Activated gamma-delta T cell (primary cell): Measurements from ENCODE around the gene MEX3C.

ENCODE experiments used
- DNase-seq: peaks from one replicate; lab custom pipeline; 2025; lab: John Stamatoyannopoulos, UW

MEX3C gene

DNA sequence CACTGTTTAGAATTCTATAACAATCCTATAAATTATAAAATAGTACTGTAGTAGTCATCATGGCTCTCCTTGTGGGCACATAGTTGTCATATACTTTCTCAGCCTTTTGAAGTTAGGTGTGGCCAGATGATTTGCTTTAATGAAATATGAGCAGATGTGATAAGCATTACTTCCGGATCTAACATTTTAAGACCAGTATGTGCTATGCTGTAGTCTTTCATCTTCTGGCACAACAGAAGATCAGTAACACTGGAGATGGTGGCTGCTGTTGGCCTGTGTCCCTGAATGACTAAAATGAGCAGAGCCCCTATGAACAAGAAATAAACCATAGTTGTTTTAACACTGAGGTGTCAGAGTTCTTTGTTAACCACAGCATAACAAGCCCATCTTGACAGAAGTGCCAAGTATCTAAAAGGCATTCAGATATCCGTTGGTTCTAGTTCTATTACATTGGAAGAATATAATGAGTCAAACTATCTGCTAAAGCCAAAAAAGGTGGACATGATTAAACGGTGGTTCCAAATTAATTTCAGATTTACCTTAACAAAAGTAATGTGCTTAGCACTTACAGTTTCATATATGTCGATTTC is 6.3 kb downstream of the MEX3C start:
- no peak for DNase-seq

DNA sequence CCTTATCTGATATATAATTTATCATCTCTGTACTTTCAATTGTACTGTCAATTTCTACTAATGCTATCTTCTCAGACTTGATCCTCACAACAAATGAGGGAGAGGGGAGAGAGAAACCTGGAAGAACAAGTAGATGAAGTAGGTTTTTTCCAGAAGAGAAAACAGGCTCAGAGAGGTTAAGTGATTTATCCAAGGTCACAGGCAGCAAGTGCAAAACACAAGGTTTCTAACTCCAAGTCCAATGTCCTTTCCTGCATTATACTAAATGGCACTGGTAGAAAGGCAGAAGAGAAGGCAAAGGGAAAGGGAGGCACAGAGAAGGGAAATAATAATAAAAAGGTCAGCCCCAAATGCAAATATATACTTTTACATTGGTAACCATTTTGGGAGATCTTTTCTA is 7.5 kb downstream of the MEX3C start:
- DNase-seq = no peak

DNA sequence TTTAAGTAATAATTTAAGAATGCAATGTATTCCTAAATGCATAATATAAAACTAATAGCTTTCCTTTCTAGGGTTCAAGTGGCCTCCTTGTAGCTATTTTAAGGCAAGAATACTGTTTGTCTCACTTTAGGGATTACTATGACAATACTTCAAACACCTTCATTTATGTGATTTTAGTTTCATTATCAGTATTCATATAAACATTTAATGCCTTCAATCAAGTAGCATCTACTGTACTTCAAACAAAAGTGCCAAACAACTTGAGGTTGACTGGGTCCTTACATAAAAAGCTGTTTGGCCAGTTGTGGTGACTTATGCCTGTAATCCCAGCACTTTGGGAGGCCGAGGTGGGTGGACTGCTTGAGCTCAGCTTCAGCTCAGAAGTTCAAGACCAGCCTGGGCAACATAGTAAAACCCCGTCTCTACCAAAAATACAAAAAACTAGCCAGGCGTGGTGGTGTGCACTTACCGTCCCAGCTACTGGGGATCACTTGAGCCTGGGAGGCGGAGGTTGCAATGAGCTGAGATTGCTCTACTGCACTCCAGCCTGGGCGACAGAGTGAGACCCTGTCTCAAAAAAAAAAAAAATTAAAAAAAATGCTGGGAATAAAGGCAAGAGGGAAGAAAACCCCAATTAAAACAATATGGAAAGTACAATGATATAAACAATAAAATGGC is 9.3 kb downstream of the MEX3C start:
- DNase-seq = no peak

DNA sequence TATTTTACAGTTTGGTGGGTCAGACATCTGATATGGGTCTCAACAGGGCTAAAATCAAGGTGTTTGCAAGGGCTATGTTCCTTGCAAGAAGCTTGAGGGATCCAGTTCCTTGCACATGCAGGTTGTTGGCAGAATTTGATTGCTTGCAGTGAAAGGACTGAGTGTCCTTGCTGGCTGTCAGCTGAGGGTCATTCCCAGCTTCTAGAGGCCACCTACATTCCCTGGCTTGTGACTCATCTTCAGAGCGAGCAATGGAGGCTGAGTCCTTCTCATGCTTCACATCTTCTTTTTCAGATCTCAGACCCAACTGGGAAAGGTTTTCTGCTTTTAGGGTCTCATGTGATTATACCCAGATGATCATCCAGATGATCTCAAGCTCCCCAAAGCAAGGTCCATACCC is 12.4 kb downstream of the MEX3C start:
- DNase-seq = no peak

DNA sequence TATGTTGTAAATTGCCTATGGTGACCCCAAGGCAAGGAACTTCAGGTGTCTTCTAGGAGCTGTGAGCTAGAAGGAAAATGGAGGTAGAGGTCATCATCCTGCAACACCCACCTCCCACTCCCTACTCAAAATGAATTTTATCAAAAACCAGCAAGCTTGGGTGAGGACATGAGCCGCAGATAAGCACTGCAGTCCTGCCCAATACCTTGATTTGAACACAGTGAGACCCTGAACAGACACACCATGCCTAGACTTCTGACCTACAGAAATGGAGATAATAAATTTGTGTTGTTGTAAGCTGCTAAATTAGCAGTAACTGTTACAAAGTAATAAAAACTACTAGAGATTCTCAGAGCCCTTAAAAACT is 13.4 kb downstream of the MEX3C start:
- DNase-seq = no peak

DNA sequence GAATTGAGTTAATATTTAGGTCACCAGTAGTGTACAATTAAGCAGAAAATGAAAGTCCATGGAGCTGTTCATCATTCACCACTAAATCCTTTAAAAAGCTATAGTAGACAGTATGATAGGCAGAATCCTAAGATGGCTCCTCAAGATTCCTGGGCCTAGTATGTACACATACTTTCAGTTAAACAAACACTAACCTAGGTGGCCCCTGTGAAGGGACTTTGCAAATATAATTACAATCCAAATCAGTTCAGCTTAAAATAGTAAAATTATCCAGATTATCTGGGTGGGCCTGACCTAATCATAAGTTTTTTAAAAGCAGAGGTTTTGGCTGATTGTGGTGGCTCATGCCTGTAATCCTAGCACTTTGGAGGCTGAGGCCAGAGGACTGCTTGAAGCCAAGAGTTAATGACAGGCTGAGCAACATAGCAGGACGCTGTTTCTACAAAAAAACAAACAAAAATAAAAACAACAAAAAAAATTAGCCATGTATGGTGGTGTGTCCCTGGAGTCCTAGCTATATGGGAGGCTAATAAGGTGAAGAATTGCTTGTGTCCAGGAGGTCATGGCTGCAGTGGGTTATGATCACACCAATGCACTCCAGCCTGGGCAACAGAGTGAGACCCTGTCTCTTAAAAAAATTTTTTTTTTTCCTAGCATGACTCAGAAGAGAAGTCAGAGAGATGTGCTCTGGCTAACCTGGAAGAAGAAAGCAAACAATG is 13.9 kb downstream of the MEX3C start:
- no peak for DNase-seq

DNA sequence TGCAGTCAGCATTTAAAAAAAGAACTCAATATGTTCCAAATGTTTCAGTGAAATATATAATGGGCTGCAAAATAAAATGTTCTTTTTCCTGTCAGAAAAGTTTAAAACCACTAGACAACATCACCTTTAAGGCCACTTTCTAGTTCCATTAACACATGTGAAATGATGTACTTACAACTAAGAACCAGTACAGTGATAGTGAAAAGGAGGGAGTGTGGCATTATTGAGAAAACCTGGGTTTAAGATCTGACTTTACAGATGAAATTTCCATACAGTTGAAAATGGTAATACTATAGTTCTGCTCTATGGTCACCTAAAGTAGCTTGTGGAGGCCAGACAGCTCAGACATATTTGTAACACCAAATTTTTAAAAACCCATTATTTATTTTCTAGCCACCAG is 14.7 kb downstream of the MEX3C start:
- DNase-seq = no peak

DNA sequence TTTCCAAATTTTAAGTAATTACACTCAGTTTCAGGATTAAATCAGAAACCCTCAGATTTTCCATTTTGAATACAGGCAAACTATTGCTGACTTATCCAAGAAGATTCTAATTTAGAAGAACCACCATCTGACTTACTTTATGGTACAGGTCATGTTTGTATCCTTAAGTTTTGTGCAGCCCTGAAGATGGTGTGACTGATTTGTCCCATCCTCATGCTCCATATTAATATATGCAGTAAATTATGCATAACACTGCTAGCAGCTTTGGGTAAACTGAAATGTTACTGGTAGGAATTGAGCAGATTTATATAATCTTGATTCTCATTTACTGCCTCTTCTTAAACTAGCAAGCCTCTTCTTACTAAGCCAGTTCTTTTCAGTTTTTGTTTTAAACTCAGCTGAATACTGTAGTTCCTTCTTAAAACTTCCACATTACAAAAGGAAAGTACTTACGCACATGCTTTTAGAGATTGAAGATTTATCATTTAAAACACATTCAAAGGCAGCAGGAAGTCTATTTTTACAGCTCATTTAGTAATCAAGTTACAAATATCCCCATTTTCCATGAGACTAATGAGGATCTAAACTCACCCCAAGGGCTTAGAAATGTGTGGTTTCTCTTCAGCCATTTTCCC is 25.7 kb downstream of the MEX3C start:
- no peak for DNase-seq

DNA sequence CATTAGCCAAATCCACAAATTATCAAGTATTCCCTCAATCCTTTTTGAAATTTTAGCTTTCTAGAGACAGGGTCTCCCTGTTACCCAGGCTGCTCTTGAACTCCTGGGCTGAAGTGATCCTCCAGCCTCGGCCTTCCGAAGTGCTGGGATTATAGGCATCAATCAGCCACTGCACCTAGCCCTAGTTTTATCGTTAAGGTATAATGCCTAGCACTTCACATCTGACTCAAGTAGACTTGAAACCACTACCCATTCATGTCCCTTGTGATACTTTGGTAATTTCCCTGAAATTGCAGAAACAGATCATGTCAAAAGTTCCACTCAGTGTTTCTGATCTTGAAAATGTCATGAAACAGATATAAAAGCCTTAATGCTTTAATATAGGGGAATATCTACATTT is 26.3 kb downstream of the MEX3C start:
- no peak for DNase-seq

DNA sequence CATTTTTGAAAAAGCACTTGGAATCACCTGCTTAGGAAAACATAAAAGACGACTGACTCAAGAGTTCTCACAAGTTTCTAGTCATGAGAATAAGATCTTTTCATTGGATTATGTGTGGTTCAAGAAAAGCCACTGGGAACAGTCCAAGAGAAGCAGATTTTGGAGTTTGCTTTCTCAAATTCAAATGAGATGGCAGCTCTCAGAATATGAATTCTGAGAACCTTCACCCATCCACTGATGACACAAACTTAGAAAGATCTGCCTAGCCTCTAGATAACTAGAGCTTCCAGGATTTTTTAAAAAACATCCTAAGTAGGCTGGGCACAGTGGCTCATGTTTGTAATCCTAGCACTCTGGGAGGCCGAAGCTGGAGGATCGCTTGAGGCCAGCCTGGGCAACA is 26.8 kb downstream of the MEX3C start:
- DNase-seq = no peak

DNA sequence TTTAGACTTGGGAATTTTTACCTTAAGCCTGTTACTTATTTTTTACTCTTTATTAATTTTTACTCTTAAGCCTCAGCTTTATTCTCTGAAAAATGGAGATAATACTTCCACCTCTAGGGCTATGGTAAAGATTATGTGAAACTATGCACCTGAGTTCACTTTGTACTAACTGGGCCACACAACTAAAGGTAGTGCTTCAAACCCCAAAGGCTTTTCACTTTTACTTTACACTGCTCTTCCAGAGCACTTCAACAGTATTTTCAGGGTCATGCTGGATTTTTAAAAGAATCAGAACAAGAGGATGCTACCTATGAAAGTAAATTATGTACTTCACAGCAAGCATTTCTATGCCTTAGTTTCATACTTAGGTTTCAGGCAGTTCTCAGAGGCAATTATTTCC is 27.8 kb downstream of the MEX3C start:
- no peak for DNase-seq

DNA sequence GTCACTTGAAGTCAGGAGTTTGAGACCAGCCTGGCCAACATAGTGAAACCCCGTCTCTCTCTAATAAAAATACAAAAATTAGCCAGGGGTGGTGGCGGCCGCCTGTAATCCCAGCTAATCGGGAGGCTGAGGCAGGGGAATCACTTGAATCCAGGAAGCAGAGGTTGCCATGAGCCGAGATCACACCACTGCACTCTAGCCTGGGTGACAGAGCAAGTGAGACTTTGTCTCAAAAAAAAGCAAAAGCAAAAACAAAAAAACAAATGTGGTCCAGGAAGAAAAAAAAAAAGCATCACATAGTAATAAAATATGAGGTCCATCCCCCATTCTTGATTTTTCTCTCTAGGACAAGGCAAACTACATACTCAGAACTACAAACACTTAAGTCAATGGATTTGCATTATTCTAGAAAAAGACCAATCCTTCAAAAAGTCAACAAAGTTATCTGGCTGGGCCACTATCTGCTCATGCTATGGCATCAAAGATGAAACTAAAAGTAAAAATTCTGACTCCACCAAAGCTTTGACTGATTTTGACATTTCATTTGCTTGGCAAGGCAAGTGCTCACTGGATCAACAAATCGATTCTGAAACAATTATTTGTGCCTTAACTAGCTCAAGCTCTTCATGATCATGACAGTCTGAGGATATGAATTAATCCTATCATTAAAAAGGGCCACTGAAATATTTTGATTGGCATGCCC is 28.4 kb downstream of the MEX3C start:
- DNase-seq = no peak

DNA sequence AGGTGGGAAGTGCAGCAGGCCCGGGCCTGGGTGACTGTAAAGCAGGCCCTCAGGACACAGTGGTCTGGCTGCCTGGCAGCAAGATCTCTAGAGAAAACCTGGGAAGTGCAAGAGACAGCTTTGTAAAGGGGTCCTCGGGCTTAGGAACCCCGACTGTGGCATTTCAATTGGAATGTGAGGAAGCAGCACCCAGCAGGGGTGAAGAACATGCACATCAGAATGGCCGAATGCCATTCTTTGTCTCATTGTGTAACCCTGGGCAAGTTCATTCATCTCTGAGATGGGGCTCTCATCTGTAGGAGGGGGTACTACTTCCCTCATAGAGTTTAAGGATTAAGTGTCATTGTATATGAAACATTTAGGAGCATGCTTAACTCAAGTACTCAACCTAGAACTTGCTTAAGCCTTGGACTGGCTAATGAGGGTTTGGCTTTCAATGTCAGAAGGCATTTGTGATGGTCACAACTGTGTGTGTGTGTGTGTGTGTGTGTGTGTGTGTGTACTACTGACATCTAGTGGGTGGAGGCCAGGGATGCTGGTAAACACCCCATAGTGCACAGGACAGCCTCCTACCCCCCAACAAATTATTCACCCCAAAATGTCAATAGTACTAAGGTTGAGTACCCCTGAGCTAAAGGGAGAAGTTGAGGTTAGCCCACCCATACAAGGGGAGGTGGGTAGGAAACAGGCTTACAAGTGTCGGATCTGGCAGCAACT is 29.3 kb downstream of the MEX3C start:
- DNase-seq = no peak

DNA sequence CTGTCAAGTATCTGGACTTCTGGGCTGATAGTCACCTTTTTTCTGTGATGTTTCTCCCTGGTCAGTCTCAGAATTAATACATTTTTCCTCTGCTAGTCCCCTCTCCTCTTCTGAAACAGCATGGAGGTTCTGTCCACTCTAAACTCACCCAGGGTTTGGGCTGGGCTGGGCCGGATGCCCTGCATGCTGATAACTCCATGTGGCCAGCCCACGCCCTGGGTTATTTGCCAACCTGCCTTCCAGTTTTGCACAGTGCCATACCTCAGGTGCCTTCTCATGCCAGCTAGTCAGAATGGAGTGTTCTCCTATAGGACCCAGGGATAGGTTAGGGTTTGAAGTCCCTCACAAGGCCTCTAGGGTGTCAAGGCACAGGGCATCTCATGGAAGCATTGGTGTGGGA is 32.2 kb downstream of the MEX3C start:
- DNase-seq = no peak

DNA sequence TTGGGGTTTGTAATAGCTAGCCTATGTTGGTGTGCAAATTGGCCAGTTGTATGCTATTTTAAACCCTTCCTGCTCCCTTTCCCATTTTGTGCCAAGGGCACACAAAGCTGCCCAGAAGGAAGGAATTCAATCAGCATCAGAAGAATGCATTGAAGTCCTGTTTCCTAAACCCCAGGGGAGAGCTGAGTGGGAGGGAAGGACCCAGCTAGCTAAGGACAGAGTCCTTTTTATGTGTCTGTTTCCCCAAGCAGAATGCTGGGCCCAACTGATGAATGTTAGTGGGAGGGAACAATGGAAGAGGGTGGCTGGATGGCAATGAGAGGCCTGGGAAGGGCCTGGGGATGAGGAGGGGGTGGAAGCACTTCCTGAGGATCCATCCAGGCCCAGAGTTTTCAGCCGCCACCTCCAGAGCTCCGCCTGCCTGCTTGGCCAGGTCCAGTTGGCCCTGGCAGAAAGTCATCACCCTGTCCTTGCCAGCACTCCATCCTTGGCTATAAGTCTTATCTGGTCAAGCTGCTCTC is 32.7 kb downstream of the MEX3C start:
- DNase-seq = no peak

DNA sequence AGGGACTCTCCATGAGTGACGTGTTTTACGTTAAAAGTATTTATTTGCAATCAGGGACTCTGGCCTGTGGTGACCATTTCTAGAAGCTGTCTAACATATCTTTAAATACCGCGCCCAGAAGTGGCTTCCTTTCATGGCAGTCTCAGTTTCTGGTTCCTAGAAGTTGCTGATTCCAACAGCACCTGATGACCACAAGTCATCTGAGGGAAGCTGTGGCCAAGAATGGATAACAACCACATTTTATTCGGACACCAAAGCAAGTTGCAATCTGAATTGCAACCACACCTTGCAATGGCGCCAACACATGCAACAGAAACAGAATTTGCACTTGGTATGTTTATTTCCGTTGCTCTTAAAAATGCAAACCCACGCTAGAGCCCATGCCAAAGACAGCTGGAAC is 33.1 kb downstream of the MEX3C start:
- no peak for DNase-seq

DNA sequence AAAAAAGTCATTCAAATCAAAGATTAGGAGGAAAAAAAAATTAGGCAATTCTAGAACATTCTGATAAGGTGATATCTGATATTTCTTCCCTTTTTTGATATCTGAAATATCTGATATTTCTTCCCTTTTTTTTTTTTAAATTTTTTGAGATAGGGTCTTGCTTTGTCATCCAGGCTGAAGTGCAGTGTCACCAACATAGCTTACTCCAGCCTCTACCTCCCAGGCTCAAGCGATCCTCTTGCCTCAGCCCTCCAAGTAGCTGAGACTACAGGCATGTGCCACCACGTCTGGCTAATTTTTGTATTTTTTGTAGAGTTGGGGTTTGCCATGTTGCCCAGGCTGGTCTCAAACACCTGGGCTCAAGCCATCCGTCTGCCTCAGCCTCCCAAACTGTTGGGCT is 33.9 kb downstream of the MEX3C start:
- no peak for DNase-seq

DNA sequence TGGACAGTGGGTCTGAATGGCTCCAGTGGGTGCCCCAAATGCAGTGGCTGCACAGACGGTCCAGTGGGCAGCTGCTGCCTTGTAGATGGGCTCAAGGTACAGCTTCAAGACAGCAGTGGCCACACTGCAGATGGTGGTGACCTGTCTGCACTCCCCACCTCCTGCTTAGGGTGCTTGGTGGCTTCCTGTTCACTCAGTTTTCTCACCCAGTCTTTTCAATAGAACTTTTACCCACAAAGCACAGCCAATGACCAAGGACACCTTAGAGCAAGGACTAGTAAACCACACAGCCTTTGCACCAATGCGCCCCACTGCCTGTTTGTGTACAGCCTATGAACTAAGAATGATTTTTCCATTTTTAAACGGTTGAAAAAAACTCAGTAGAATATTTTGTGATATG is 34.9 kb downstream of the MEX3C start:
- DNase-seq = no peak

DNA sequence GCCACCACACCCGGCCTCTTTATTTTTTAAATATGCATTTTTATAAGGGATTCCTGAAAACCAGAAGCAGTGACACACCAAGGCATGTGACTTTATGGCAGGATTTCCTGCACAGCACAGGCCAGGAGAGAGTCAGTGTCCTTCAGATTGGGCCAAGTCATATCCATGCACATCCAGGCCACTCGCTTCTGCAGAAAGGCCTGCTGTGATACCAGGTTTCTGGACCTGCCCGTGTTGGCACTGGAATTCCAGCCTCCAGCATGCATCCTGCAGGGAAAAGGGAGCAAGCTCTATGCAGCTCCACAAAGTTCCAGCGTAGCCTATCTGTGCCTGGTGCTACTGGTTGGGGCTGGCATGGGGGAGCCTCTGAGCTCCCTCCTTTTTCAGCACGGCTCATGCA is 36.8 kb downstream of the MEX3C start:
- DNase-seq = no peak

DNA sequence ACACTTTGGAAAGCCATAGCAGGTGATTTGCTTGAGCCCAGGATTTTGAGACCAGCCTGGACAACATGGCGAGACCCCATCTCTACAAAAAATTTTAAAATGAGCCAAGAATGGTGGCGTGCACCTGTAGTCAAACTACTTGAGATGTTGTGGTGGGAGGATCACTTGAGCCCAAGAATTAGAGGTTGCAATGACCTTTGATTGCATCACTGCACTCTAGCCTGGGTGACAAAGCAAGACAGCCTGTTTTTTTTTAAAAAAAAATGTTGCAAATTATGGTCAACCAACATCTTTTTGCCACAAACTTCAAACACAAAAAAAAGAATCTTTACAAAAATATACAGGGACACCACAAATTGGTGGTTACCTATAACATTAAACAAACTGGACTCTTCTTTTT is 40.3 kb downstream of the MEX3C start:
- no peak for DNase-seq

DNA sequence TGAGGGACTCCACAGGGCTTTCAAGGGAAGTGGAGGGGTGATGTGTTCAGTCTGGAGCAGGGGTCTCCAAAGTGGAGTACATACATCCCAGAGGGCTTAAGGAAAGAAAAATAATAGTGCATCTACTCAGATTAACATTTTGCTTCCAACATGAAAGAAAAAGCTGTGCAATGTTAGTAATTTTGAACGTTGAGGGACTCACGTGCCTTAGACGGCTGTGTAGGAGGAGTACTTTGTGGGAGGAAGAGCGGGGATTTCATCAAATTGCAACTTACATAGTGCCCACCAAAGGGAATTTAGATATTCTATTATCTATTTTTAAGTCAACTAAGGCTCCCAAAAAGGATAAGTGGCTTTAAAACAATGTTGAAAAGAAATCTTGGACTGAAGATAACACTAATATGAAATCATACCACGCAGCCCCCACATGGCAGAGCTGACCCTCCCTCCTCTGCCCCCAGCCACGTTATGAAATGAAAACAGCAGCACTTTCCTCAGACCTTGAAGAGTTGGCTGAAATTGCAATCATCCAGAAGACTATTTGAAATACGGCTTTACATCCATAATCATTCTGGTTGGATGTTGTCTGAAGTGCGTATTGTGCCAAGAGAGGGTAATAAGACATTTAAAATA is 42.9 kb downstream of the MEX3C start:
- no peak for DNase-seq
